ENCODE measurements around the gene CCR6.

CCR6 gene

GRCh38 chr6:167089243-167090142 is 33.4 kb upstream of the CCR6 start:
- no peak for DNase-seq (ENCODE audit: low read depth)
- no peak overlapping the region for H3K4me3 ChIP-seq (ENCODE audit: low read length)
- no peak for TF ChIP-seq CTCF (conservative IDR thresholded peaks at IDR 0.05; ENCODE audit: low read depth, low read length)

GRCh38 chr6:167090171-167090570 is 32.7 kb upstream of the CCR6 start:
- no peak overlapping the region for H3K4me3 ChIP-seq (ENCODE audit: low read length)
- DNase-seq (ENCODE audit: low read depth) = no peak
- TF ChIP-seq CTCF (conservative IDR thresholded peaks at IDR 0.05; ENCODE audit: low read depth, low read length) = no peak

- no peak overlapping the region for H3K4me3 ChIP-seq (ENCODE audit: low read length)
- no peak for TF ChIP-seq CTCF (conservative IDR thresholded peaks at IDR 0.05; ENCODE audit: low read depth, low read length)
- no peak for DNase-seq (ENCODE audit: low read depth)
Observed at GRCh38 chr6:167091026-167091804, 31.7 kb upstream of the CCR6 start.

GRCh38 chr6:167091805-167092107 is 31.1 kb upstream of the CCR6 start:
- no peak overlapping the region for H3K4me3 ChIP-seq (ENCODE audit: low read length)
- no peak for TF ChIP-seq CTCF (conservative IDR thresholded peaks at IDR 0.05; ENCODE audit: low read depth, low read length)
- no peak for DNase-seq (ENCODE audit: low read depth)

- no peak overlapping the region for H3K4me3 ChIP-seq (ENCODE audit: low read length)
- TF ChIP-seq CTCF (conservative IDR thresholded peaks at IDR 0.05; ENCODE audit: low read depth, low read length) = no peak
- DNase-seq (ENCODE audit: low read depth) = no peak
Observed at GRCh38 chr6:167092672-167093339, 30.1 kb upstream of the CCR6 start.

- no peak for DNase-seq (ENCODE audit: low read depth)
- TF ChIP-seq CTCF (conservative IDR thresholded peaks at IDR 0.05; ENCODE audit: low read depth, low read length) = no peak
Observed at GRCh38 chr6:167093406-167093921, 29.4 kb upstream of the CCR6 start.

More at GRCh38 chr6:167093406-167093921, 29.4 kb upstream of the CCR6 start:
- H3K4me3 ChIP-seq (ENCODE audit: low read length) = no peak overlapping the region
